TTC549 (cell line): ENCODE results near the gene ERG.

Experiments
- FAIRE-seq: peaks from 2 replicates; lab custom pipeline; 2012; peaks lifted over from hg19 to GRCh38; lab: Jason Lieb, UNC

The ERG gene

DNA sequence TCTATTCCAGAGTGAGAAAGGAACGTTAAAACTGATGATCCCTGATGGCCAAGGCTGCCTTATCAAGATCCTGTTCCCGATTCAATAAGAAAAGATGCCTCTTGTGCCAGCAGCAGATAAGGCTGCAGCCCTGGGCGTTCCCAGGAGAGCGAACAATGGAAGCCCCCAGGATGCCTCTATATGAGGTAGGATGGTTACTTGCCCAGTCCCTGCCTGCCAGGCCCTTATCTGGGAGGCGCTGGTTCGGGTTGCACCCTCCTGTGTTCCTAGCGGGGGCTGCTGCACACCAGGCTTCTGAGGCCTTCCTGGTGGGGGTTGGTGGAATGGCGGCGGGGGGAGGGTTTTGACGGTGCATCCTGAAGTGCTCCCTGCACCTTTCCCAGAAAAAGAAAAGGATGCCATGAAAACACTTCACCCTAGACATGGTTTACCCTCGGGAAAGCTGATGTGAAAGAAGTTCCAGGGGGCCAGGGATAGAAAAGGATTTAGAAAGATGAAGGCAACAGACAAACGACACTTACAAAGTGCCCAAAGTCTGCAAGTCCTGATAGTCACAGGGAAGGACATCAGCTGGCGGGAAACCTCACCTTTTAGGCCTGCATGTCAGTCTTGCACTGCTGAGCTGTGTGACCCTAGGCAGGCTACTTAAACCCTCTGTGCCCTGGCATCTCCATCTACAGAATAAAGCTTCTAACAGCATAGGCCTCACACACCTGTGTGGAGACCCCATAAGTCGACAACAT is 141.2 kb downstream of the ERG start:
- no peak for FAIRE-seq

GRCh38 chr21:38355992-38356781 is 142.1 kb downstream of the ERG start:
- no peak for FAIRE-seq

DNA sequence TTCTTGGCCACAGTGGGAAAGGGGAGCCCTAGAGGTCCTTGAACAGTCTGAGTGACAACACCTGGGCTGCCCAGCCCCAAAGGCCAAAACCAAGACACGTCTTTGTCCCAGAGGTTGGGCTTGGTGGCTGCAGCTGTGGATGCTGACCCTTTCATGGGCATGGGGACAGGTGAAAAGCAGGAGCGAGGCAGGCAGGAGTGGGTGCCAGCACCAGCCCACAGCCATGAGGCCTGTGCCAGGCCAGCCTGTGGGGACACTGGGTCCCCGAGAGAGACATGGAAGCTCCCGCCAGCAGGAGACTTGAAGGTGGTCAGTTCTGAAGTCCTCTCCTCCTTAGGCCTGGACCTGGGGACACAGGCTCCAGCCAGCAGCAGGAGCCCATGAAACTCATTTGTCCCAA is 142.9 kb downstream of the ERG start:
- FAIRE-seq: no peak

DNA sequence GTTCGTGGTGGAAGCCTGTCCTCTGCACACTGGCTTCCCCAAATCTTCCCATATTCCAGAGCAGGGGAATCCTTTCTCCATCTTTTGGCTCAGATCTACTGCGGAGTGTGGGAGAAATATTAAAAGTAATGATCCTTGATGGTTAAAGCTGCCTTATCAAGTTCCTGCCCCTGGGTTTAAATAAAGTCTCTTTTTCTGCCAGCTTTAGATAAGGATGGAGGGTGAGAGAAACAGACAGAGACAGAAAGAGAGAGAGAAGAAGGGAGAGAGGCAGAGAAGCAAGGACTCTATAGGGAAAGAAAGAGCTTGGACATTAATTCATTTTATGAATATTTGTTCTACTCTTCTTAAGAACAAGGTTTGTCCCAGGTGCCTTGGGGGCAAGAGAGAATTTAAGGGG is 143.5 kb downstream of the ERG start:
- no peak for FAIRE-seq

GRCh38 chr21:38354231-38354630 is 144.0 kb downstream of the ERG start:
- no peak for FAIRE-seq

DNA sequence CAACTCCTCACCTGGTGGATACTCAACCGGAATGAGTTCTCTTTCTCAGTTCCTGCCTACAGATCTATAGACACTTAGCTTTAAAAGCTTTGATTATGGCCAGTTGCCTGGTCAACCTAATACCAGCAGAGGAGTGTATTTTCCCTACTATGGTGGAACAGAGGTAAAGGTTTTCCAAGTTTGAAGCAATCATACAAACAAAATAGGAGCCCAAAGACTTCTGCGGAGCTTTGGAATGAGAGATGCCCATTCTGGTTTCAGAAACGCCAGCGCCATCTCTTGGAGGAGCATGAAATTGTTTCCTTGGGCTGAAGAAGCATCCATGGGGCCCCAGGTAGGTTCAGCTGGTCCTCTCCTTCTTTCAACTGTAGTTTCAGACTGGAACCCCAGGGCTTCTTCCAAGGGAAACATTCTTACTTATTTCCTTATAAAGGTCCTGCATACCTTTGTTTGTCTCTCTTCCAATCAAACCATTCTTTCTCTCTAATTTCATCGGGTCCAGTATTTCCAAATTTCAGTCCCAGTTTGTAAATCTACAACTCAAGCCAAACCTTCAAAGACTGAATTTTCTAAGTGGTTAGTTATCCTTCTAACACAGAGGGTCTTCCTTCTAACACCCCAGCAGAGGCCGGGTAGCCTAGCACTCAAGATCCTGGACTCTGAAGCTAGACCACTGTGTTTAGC is 145.6 kb downstream of the ERG start:
- no peak for FAIRE-seq

GRCh38 chr21:38351961-38352521 is 146.2 kb downstream of the ERG start:
- no peak for FAIRE-seq

GRCh38 chr21:38351176-38351959 is 146.9 kb downstream of the ERG start:
- no peak for FAIRE-seq

DNA sequence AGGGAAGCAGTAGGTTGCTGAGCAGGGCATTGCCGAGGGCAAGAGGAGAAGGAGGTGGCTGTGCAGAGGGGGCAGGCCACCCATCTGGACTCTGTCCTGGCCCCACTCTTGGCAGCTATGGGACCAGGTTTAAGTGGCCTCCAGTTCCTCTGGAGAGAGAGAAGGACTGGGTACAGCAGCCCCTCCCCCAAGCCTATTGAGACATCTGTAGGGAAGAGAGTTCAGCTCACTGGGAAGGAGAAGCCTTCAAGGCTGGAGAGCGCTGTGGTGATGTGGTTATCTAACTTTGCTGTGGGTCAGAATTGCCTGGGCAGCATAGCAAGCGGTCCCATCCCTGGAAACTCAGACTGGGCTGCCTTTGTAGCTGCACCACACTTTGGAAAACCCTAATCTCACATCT is 147.6 kb downstream of the ERG start:
- no peak for FAIRE-seq

DNA sequence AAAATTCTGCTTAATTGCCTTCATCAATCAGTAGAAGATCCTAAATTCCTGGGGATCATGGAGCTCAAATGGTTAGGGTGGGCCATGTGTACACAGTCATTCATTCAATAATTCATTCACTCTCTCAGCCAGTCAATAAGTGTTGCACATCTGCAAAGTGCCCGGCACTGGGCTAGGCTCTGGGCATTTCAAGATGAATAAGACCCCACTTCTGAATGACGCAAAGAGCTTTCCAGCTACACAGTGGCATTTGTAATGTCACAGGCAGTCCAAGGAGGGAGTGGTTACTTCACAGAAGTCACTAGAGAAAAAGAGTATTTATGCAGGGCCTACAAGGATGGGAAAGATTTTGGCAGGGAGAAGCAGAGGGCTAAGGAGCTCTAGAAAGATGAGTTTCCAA is 148.3 kb downstream of the ERG start:
- no peak for FAIRE-seq

- FAIRE-seq: no peak
Observed at GRCh38 chr21:38349111-38349746, 149.0 kb downstream of the ERG start.

- no peak for FAIRE-seq
Observed at GRCh38 chr21:38346286-38346685, 152.0 kb downstream of the ERG start.

GRCh38 chr21:38343691-38344090 is 154.6 kb downstream of the ERG start:
- no peak for FAIRE-seq

DNA sequence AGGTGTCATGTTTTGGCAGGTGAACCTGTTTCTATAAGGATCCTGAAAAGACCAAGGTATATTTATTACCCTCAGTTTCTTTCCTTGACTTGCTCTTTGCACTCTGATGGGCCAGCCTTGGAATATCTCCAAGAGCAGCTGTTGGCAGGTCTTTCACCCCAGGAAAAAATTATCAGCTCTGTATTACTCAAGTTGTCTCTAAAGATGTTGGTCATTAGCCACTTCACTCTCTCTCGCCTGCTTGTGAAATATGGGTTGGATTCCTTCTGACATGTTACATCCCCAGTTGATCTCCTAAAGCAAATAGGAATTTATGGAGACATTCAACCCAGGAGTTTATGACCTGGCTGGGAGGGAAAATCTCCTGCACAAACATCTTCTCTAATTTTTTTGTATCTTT is 155.5 kb downstream of the ERG start:
- no peak for FAIRE-seq

DNA sequence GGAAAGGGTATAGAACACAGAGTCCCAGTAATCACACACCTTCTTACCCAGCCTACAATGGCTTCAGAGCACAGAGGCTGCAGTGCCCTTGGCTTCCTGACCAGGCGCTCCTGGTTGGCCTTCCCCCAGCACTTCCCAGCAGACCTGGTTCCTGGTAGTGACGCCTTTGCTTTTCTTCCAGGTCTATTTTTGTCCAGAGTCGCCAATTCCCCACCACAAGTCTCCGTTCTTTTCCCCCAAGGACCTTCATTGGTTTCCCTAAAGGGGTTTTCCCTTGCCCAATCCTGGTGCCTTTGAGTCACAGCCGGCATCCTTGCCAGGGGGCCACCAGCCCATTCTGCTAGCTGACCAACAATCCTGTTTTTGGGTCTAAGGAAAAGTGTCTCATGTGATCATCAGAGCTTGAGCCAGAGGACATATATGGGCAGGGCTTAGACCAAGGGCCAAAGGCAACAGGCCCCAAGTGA is 156.7 kb downstream of the ERG start:
- no peak for FAIRE-seq

DNA sequence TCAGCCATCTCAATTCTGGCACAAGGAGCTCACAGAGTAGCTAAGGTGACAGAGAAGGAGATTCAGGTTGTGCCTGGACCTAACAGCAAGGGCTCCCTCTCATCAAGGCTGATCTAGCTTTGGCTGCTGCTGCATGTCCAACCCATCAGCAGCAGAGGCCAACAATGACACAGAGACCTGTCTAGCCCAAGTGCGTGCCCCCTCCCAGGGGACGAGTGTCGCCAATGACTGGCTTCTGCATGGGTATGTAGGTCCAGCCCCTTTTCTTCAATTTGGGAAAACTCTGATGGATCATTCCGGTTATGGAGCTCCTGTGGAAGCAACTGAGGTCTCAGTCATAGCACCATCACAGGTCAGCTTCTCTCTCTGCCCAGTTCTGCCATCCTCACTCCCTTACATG is 158.1 kb downstream of the ERG start:
- FAIRE-seq: no peak

DNA sequence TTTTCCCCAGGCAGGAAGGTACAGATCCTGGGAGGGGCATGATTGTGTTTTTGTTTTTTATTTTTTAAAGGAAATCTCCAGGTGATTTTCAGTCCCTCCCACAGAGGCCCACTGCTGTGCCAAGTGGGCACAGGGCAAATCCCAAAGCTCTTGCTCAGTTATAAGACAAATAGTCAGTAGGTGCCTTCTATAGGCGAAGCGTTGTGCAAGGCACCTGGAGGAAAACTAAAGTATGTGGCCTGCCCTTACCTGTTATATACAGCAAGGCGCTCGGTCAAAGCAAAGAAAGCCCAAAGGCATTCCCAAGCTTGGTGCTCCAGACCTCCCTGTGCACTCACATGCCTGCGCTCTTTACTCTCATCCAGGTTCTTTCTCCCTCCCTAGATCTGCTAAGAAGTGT is 160.5 kb downstream of the ERG start:
- no peak for FAIRE-seq

GRCh38 chr21:38334866-38335265 is 163.4 kb downstream of the ERG start:
- no peak for FAIRE-seq

- no peak for FAIRE-seq
Observed at GRCh38 chr21:38333301-38334272, 164.7 kb downstream of the ERG start.

GRCh38 chr21:38330666-38331065 is 167.6 kb downstream of the ERG start:
- no peak for FAIRE-seq
